Left colon (tissue), 2 donors: ENCODE measurements around the gene PPP2R2B. TPM values are rescaled to one million over a fixed set of nuclear protein-coding genes. Genes with fewer than 3 reads are reported as not detected.
"Not testable (repeated sequence)": the region's sequence is repeated elsewhere in the genome, so short reads cannot be mapped to it uniquely, and the experiment has no call there.

Experiments
- ATAC-seq: fragments of 200-7000 bp; cut with Tn5 transposase; one replicate; pipeline ENCODE4 v1.9.1; 2020; ENCODE audit warnings: mild to moderate bottlenecking, moderate library complexity
- DNase-seq, 2 donors: peaks; one replicate each; pipeline ENCODE4 v3.0.0-alpha.2; 2020
- intact Hi-C, 2 donors: fragments of 100-400 bp; cut with DNase I in 1 of 2; cut with micrococcal nuclease in 1 of 2; formaldehyde crosslinking; loops; one replicate each; pipeline versions ENCODE4 v1.11.2 to v1.14.0; 2022; cut with DNase I, micrococcal nuclease
- total RNA-seq, 2 donors: library from RNA; stranded (reverse); fragmentation: NEBNext Ultra II Directional; extraction: Animal tissue kit (Norgen Biotek cat#: 25700); gene quantifications; one replicate each; pipeline ENCODE4 v1.2.1, GENCODE V29; 2021
- donor health status: DM: no; HTN: no; CAD: no.
- donor health status: DM: yes; HTN: yes; CAD: no.

Gene PPP2R2B
- total RNA-seq, 2 donors from 2014 or later: 1.1 to 1.7 TPM

DNA sequence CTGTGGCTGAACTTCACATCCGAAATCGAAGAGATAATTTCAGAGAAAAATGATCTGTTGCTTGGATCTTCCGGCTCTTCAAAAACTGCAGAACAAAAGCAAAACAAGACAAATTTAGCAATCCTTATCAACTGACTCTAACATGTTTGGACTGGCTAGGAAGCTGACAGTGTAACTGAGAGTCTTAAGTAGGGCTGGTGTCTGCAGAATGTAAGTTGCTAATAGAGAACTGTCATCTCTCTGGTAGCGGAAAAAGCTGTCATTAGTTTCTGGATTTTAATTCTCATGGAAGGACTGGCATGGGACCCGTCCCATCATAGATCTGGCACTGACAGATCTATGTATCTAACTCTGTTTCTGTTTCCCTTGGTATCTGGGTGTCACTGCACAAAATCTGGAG is 278.2 kb downstream of the PPP2R2B start:
- DNase-seq (no peak), ATAC-seq (no peak)
- intact Hi-C loops: no loop called here

DNA sequence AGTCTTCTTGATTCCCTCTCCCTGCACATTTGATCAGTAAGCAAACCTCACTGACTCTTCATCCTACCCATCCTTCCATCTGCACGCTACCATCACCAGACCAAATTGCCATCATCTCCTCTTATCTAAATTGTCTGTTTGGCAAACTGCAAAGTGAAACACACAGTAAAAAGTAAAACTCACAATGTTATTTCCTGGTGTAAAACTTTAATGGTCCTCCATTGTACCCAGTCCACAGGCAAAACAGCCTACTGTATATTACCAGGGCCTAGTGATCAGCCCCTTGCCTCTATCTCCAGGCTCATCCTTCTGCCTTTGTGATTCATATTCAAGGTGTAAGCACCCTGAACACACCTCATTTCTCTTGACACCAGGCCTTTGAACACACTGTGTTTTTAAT is 279.3 kb downstream of the PPP2R2B start:
- intact Hi-C loops: no loop called here
- DNase-seq: no peak
- ATAC-seq: peak; percentile 85

DNA sequence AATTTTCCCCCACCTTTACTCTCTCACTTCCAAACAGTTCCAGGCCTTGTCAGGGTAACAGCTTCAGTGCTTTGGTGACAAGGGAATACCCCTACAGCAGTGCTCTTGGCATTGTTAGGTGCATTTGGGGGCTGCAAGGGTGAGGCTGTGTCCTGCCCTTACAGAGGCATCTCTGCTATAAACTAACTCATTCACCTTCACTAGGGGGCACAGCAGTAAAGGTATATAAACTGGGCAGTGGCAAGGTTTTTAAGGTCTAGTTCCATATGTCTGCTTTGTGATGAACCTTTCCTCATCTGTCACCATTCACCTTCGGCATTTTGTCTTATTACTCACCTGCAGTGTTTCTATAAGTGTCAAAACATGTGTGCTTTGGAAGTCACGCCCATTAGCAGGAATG is 283.5 kb downstream of the PPP2R2B start:
- DNase-seq (no peak), ATAC-seq (peak; percentile 33)
- intact Hi-C loops: no loop called here

DNA sequence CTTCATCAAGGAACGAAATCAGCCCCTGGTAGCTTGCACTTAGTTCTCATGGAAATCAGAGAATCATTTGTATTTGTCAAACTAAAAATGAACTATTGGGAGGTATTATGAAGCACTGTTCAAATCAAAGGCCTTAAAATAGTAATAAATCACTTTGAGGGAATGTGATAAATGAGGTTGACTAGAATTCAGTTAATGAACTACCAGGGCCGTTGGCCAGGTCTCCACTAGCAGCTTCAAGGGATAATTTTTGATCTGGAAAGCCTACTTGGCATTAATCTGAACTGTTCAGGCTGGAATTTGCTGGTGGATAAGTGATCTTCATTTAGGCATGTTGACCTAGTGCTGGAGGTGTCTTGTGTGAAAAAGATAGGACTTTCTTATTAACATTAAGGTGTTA is 286.2 kb downstream of the PPP2R2B start:
- DNase-seq (no peak), ATAC-seq (no peak)
- intact Hi-C loops: no loop called here

DNA sequence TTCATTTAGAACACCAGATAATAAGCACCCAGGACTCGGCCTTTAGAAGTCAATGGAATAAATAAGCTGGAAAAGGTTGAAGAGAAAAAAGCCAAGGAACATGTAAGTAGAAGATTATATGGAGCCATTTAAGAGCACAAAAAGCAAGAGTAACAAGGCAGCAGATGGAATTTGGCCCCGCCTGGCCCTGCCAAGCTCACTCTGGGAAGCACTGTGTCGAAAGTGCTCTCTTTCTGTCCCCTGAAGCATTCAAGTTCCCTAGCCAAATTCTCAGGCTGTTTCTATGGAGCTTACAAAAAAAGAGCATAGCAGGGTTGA is 289.6 kb downstream of the PPP2R2B start:
- ATAC-seq: no peak
- intact Hi-C loops: no loop called here
- DNase-seq: no peak

DNA sequence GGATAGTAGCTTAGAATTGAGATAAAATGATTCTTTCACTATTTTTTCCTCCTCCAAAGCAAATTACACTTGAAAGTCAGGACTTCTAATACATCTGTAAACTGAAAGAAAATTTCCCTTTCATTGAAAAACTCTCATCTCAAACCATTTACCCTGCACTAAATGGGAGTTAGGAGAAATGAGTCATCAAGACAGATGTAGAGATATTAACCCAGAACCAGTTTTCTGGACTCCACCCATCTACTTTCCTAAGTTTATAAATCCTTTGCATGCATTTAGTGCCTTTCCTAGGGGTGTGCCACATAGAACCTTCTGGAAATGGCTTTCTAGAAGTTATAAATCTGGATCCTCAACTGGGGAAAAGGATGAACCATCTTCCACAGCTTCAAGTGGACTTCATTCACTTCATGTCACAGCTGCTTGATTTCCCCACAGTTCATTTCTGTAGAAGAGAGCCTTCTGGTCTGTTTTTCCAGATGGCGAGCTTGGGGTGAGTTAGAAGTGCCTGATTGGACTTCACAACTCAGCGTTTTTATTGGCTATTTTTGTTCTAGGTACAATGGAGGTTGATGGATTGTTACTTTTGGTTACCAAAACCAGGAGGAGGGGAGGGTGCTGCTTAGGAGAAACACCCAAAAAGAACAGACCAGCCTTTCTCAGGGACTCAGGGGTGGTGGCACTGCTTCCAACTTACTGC is 290.1 kb downstream of the PPP2R2B start:
- intact Hi-C loops: no loop called here
- DNase-seq (no peak), ATAC-seq (peak; percentile 47)

DNA sequence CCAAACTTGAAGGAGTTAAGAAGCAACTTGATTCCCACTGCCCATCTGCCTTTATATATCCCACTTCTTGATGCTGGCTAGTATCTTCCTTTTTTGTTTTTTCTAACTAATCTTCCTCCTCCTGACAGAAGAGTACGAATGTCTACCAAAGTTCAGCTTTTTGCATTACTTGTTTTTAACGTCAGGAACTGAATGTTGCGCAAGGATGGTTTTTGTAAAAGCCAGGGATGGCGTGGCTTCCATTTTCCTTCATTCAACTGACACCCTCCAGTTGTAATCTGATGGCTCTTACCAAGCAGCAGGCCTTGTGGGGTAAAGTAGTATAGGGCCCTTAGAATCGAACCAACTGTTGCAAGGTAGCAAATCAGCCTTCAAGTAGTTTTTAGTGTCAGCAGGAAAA is 291.8 kb downstream of the PPP2R2B start:
- DNase-seq (no peak), ATAC-seq (no peak)
- intact Hi-C loops: no loop called here

DNA sequence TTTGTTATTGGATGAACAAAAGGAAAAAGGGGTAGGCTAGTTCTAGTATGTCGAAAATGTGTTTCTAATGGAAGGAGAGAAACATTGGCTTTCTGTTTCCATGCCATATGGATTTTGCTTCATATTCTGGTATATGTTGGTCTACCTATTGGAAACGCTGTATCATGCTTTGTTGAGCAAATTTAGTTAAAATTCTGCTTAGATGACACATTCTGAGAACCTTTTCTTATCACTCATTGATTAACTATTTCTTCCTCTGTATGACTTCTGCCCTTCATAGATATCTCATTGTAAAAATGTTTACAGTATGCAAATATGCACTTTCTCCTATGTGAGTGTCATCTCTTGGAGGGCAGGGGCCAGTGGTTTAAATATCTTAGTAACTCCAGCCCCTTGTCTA is 293.8 kb downstream of the PPP2R2B start:
- DNase-seq (no peak), ATAC-seq (no peak)
- intact Hi-C loops: no loop called here

DNA sequence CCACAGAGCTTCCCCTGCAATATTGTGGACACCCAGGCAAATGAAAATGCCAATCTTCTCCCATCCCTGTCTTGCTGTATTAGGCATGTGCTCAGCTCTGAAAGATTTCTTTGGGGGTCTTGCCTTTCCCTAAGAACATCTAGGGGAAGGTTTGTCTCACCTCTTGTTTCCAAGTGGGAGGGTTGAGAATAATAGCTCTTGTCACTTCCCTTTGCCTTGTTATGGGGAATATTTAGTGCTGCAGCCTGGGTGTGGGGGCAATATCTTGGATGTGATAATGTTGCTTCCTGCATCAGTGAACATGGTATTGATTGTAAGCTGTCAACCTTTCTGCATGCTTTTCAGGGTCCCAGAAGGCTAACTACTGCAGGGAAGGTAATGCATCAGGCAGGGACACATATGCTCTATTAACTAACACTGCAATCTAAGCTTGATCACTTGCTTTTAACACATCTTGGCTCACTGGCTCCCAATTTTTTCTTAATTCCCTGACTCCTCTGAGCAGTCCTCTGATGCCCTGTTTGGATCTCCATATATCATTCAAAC is 296.4 kb downstream of the PPP2R2B start:
- DNase-seq (no peak), ATAC-seq (no peak)
- intact Hi-C loops: no loop called here

DNA sequence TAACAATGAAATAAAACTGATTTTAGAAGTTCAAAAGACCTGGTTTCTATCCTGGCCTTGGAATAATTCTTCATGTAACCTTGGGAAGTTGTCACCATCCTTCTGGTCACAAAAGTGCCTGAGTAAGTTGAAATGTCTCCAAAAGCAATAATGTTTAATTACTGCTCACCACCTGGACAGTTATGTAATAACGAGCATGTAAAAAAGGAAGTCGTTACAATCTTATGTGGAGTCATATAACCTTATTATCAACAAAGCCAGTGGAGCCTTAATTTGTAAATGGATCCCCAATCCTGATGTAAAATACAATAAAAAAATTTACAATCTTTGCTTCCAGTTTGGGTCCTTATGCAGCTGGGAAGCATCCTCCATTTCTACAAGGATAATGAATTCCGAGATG is 298.3 kb downstream of the PPP2R2B start:
- intact Hi-C loops: no loop called here

DNA sequence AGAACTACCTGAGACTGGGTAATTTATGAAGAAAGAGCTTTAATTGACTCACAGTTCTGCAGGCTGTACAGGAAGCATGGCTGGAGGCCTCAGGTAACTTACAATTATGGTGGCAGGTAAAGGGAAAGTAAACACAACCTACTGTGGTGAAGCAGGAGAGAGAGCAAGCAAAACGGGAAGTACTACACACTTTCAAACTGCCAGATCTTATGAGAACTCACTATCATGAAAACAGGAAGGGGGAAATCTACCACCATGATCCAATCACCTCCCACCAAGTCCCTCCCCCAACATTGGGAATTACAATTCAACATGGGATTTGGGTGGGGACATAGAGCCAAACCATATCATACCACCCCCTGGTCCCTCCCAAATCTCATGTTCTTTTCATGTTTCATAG is 303.8 kb downstream of the PPP2R2B start:
- no peak for ATAC-seq
- DNase-seq: no peak
- intact Hi-C loops: no loop called here

More for the DNA sequence above, 298.3 kb downstream of the PPP2R2B start:
- ATAC-seq: peak; percentile 88
- no peak for DNase-seq

DNA sequence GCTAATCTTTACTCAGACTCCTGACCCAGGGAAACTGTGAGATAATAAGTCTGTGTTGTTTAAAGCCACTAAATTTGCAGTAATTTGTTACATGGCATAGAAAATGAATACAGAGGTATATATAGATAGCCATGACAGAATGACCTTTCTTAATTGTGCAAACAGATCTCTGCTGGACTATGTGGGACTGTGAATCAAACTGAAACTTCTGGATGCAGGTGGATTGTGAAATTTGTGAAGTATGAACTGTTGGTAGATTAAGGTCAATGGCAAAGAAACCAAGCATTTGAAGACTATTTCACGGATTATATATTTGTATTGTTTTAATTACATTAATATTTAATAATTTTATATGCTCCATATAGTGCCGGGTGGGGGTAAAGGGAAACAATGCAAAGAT is 310.4 kb downstream of the PPP2R2B start:
- DNase-seq (no peak), ATAC-seq (no peak)
- intact Hi-C loops: no loop called here

DNA sequence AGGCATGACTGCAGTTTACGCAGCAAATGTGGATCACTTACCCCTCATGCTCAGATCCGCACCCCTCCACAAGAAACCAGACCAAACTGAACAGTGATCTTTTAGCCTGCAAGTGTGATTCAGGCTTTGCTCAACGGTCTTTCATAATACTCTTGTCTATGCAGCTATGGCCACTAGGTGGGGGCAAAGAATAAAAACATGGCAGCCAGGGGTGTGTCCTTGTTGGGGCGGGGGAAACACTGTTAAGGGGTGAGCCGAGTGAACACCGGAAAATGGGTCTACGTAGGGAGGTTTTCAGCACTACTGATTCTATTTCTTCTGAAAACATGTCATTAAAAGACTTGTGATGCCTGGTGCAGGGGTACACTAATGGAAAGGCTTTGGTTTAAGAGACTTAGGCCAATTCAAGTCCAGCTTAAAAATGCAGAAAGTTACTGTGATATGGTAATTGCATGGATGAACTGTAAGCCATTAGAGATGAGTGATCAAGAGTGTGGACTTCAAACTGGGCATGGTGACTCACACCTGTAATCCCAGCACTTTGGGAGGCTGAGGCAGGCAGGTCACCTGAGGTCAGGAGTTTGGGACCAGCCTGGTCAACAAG is 312.7 kb downstream of the PPP2R2B start:
- intact Hi-C loops: no loop called here
- DNase-seq: peak in 1 of 2 donors; percentile 33
- peak; percentile 80 for ATAC-seq

DNA sequence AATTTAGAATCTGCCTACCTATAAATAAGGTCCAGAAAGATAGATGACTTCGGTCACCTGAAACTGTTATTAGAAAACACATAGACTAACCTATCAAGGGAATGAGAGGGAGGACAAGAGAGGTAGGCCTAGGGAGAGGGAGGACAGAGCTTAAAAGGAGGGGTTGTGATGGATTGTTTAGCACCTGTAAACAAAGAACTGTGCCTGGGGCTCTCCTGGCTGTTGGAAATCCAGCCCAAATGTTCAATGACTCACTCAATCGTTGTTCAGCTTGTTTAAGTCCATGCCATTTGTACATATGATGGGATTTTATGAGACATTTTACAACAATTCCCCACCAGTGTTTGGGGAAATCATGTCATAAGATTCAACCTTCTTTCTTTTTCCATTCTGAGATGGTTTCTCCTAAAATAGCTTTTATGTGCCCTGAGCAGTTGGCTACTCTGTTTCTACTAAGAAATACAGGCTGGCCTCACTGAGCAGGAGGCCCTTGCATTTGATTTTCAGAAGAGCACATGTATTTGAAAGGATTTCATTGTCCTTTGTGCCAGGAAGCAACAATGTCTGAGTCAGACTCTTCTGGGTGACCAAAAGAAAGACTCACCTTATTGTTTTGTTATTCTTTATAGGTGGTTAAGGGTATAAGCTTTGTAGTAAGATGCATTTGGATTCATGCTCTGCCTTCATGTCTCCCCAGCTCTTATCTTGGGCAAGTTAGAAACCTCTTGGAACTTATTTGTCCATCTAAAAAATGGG is 314.4 kb downstream of the PPP2R2B start:
- no peak for ATAC-seq
- DNase-seq: no peak
- intact Hi-C loops: no loop called here

DNA sequence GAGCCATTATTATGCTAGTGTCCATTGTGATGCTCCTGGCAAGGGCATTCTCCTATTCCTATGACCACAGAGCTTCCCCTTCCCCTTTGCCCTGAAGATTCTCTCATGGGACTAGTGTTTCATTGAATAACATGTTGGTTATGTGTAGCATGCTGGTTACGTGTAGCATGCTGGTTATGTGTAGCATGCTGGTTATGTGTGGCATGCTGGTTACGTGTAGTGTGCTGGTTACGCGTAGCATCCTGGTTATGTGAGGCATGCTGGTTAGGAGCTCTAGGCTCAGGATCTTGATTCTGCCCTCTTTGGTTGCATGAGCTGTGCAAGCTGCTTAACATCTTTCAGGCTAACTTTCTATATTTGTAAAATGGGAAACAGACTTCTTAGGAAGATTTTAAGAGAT is 316.1 kb downstream of the PPP2R2B start:
- intact Hi-C loops: no loop called here
- ATAC-seq: no peak

DNA sequence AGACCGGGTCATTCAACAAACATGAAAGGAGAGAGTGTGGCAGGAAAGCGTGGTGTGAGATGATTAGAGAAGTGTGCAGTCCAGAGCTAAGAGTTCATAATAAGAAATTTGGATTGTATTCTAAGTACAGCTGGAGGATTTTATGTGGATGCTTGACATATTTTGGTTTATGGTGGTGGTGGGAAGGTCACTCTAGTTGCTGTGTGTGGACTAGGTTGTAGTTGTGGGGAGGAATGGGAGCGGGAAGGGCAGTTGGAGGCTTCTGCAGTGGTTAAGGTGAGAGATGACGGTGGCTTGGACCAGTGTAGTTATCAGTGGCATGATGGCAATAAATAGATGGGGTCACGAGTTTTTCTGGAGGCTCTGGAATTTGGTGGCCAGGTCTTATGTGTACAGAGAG is 316.8 kb downstream of the PPP2R2B start:
- intact Hi-C loops: no loop called here
- ATAC-seq (no peak), DNase-seq (no peak)

More for the DNA sequence above, 316.1 kb downstream of the PPP2R2B start:
- DNase-seq: no peak

DNA sequence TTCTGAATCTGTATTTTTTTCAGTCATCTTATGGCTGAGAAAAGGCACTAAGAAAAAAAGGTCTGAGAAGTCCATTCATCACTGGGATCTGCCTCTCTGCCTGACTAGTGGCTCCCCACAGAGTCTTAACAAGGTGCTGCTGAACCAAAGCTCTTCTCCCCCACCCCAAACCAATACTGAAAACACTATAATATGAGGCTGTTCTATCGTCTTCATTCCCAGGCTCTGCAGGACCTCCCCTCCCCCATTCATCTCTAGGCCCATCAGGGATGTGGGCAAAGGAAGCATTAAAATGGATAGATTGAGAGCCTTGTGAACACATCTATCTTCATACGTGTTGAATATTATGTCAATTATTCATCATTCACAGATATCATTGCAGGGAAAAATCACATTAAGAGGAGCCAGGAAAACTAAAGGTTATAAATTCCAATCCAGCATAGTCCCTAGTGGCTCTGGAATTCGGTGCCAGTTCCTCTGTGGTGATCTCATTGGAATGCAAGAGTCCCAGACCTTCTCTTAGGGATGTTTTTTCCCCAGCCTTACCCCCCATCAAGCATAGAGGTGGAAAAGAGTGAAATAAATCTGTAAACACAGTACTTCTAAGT is 318.2 kb downstream of the PPP2R2B start:
- no peak for DNase-seq
- ATAC-seq: no peak
- intact Hi-C loops: no loop called here

DNA sequence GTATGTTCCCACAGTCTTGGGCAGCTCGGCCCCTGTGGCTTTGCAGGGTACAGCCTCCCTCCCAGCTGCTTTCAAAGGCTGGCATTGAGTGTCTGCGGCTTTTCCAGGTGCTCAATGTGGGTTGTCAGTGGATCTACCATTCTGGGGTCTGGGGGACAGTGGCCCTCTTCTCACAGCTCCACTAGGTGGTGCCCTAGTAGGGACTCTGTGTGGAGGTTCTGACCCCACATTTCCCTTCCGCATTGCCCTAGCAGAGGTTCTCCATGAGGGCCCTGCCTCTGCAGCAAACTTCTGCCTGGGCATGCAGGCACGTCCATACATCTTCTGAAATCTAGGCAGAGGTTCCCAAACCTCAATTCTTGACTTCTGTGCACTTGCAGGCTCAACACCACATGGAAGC is 321.7 kb downstream of the PPP2R2B start:
- ATAC-seq, DNase-seq, intact Hi-C loops: not testable (repeated sequence)

DNA sequence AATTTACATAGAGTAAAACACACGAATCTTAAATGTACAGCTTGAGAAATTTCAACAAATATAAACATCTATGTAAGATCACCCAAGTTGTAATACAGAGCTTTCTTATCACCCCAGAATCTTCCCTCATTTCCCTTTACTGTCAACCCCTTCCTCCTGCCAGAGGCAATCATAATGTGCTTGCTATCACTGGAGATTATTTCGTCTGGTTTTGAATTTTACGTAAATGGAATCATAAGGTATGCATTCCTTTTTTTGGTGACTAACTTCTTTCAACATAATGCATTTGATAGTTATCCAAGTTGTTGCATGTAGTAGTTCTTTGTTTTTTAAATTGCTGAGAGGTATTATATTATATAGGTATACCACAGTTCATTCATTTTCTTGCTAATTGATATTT is 325.1 kb downstream of the PPP2R2B start:
- DNase-seq (no peak), ATAC-seq (no peak)
- intact Hi-C loops: no loop called here

DNA sequence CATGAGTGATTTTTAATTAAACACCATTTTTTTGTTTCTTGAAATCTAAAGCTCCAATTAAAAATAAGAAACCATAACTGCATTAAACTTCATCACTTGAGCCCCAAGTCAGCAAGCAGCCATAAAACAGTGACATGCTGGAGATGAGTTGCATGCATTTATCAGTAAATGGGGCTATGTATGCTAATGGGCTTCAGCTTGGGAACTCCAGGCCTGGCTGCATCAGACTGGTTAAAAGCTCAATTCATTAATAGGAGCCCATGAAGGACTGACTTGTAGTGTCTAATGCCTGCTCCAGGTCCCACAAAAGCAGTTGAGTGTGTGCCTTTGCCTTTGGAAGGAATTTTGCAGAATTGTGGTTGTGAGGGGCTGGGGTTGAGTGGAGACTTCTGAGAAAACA is 328.9 kb downstream of the PPP2R2B start:
- intact Hi-C loops: loop anchor here (5.0 to 10.0 kb wide), 2 partner anchors 415 to 418 kb away; no protein-coding TSS in a partner anchor
- DNase-seq: no peak

More for the DNA sequence above, 328.9 kb downstream of the PPP2R2B start:
- no peak for ATAC-seq
